HepG2 (cell line): ENCODE measurements around the gene CORO1C.

Source experiments
- ESRRA ChIP-seq: sonication (generic); formaldehyde crosslinking; IDR thresholded peaks from 2 replicates; pipeline ENCODE4 v1.5.1; 2020; ENCODE audit warnings: mild to moderate bottlenecking, low read depth, missing genetic modification reagents
- GABPB1 ChIP-seq: IDR thresholded peaks from 2 replicates; pipeline ENCODE4 v1.6.1; 2016; ENCODE audit warnings: mild to moderate bottlenecking, missing genetic modification reagents, moderate library complexity, missing compliant biosample characterization
- RAD21 ChIP-seq: fragments of 450-650 bp; formaldehyde crosslinking; IDR thresholded peaks from 2 replicates; pipeline ENCODE4 v1.5.0; 2020; ENCODE audit warnings: mild to moderate bottlenecking
- SMAD1 ChIP-seq: sonication (generic); formaldehyde crosslinking; IDR thresholded peaks from 2 replicates; pipeline ENCODE4 v1.4.0; 2020; ENCODE audit warnings: missing genetic modification reagents, low read depth, mild to moderate bottlenecking, borderline replicate concordance
- TBP ChIP-seq: sonication (generic); formaldehyde crosslinking; IDR thresholded peaks from 2 replicates; pipeline ENCODE4 v1.5.0; 2020; ENCODE audit warnings: missing genetic modification reagents
- XRCC5 ChIP-seq: fragments of 200-400 bp; formaldehyde crosslinking; optimal IDR thresholded peaks from 2 replicates; pipeline ENCODE3; 2017; ENCODE audit warnings: mild to moderate bottlenecking, low read length
- ZNF496 ChIP-seq: sonication (generic); formaldehyde crosslinking; IDR thresholded peaks from 2 replicates; pipeline ENCODE4 v1.8.1; 2023; ENCODE audit warnings: mild to moderate bottlenecking, moderate library complexity, missing genetic modification reagents; ENCODE audit not compliant: insufficient replicate concordance
- TF ChIP-seq, protein P1 (sequence below), 2 experiments: IDR thresholded peaks; 2 replicates each; pipeline ENCODE4 v1.6.1; 2011 to 2012; ENCODE audit warnings: low read length in 2 of 2, borderline replicate concordance in 1 of 2, low read depth in 1 of 2, mild to moderate bottlenecking in 1 of 2, moderate library complexity in 1 of 2

DNA sequence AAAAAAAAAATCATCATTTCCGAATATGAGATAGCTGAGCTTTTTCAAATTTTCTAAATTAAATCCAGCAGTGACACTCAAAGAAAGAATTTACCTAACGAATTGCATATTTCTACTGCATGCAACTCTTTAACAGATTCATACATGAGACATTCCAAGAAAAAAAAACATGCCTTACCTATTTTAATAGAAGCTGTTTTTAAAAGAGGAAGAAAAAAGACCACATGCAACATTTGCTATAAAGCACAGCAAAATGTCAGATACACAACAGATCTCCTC is 18.5 kb downstream of the CORO1C start:
- TF ChIP-seq SMAD1 (CRISPR knock-in tag) (no peak), ZNF496 (CRISPR knock-in tag) (no peak), GABPB1 (CRISPR knock-in tag) (no peak), ESRRA (CRISPR knock-in tag) (no peak), TBP (no peak), XRCC5 (no peak), RAD21 (CRISPR knock-in tag) (no peak)
- TF ChIP-seq, protein P1, sequence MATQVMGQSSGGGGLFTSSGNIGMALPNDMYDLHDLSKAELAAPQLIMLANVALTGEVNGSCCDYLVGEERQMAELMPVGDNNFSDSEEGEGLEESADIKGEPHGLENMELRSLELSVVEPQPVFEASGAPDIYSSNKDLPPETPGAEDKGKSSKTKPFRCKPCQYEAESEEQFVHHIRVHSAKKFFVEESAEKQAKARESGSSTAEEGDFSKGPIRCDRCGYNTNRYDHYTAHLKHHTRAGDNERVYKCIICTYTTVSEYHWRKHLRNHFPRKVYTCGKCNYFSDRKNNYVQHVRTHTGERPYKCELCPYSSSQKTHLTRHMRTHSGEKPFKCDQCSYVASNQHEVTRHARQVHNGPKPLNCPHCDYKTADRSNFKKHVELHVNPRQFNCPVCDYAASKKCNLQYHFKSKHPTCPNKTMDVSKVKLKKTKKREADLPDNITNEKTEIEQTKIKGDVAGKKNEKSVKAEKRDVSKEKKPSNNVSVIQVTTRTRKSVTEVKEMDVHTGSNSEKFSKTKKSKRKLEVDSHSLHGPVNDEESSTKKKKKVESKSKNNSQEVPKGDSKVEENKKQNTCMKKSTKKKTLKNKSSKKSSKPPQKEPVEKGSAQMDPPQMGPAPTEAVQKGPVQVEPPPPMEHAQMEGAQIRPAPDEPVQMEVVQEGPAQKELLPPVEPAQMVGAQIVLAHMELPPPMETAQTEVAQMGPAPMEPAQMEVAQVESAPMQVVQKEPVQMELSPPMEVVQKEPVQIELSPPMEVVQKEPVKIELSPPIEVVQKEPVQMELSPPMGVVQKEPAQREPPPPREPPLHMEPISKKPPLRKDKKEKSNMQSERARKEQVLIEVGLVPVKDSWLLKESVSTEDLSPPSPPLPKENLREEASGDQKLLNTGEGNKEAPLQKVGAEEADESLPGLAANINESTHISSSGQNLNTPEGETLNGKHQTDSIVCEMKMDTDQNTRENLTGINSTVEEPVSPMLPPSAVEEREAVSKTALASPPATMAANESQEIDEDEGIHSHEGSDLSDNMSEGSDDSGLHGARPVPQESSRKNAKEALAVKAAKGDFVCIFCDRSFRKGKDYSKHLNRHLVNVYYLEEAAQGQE (IDR thresholded peaks at IDR 0.05; ENCODE audit: borderline replicate concordance in 1 of 2, low read depth in 1 of 2, low read length in 2 of 2): no peak
